Effector memory CD8-positive, alpha-beta T cell (primary cell): ENCODE measurements around the gene KIAA0825.

Source experiments
- ATAC-seq: fragments of 150-1000 bp; cut with Tn5 transposase; replicated peaks from 2 replicates; pipeline ENCODE4 v1.10.0; 2021; ENCODE audit warnings: mild to moderate bottlenecking, moderate library complexity
- DNase-seq, 3 experiments: peaks; one replicate each; pipeline ENCODE4 v3.0.0; 2021
- H3K27ac Mint-ChIP-seq, 2 donors: one replicate each; pipeline ENCODE4 v1.8.0; 2022; ENCODE audit warnings: mild to moderate bottlenecking in 2 of 2, mixed read lengths in 2 of 2, moderate library complexity in 2 of 2
- H3K27me3 Mint-ChIP-seq, 2 donors: one replicate each; pipeline ENCODE4 v1.8.0; 2022; ENCODE audit warnings: mixed read lengths in 2 of 2
- H3K36me3 Mint-ChIP-seq: one replicate; pipeline ENCODE4 v1.8.0; 2022; ENCODE audit warnings: mild to moderate bottlenecking, moderate library complexity, mixed read lengths; ENCODE audit not compliant: insufficient read depth
- H3K4me1 Mint-ChIP-seq, 2 donors: one replicate each; pipeline ENCODE4 v1.8.0; 2022; ENCODE audit warnings: low read depth in 2 of 2, mixed read lengths in 2 of 2
- H3K4me3 Mint-ChIP-seq, 2 donors: one replicate each; pipeline ENCODE4 v1.8.0; 2022; ENCODE audit warnings: mild to moderate bottlenecking in 2 of 2, mixed read lengths in 2 of 2, moderate library complexity in 2 of 2
- H3K9me3 Mint-ChIP-seq, 2 donors: one replicate each; pipeline ENCODE4 v1.8.0; 2022; ENCODE audit warnings: mixed read lengths in 2 of 2

Gene KIAA0825

GRCh38 chr5:94239266-94239665, 379.1 kb downstream of the KIAA0825 start:
- no peaks in the 10 kb centered on the region for H3K9me3 Mint-ChIP-seq
- no peak overlapping the region for H3K27ac Mint-ChIP-seq
- no peak overlapping the region for H3K4me3 Mint-ChIP-seq
- no peaks in the 10 kb centered on the region for H3K4me1 Mint-ChIP-seq
- no peak for ATAC-seq
- no peaks in the 10 kb centered on the region for H3K27me3 Mint-ChIP-seq
- H3K36me3 Mint-ChIP-seq, result no peaks in the 10 kb centered on the region
- no peak for DNase-seq

- DNase-seq (no peak), ATAC-seq (no peak)
- H3K36me3 Mint-ChIP-seq, result no peaks in the 10 kb centered on the region
- no peak overlapping the region for H3K4me3 Mint-ChIP-seq
- H3K27me3 Mint-ChIP-seq, result peaks cover 0 to 6% of the 10 kb centered on the region in 2 donors
- H3K4me1 Mint-ChIP-seq, result no peaks in the 10 kb centered on the region
- peaks cover 0 to 5% of the 10 kb centered on the region in 2 donors for H3K9me3 Mint-ChIP-seq
- no peak overlapping the region for H3K27ac Mint-ChIP-seq
Measured at GRCh38 chr5:94234987-94235386, 383.4 kb downstream of the KIAA0825 start.

- H3K36me3 Mint-ChIP-seq, result no peaks in the 10 kb centered on the region
- H3K4me1 Mint-ChIP-seq, result no peaks in the 10 kb centered on the region
- ATAC-seq (no peak), DNase-seq (no peak)
- peaks cover 0 to 6% of the 10 kb centered on the region in 2 donors for H3K27me3 Mint-ChIP-seq
- no peak overlapping the region for H3K4me3 Mint-ChIP-seq
- H3K9me3 Mint-ChIP-seq, result peaks cover 0 to 5% of the 10 kb centered on the region in 2 donors
- H3K27ac Mint-ChIP-seq, result no peak overlapping the region
Measured at GRCh38 chr5:94228791-94229190, 389.6 kb downstream of the KIAA0825 start.

GRCh38 chr5:94223235-94223634, 395.2 kb downstream of the KIAA0825 start:
- no peak overlapping the region for H3K4me3 Mint-ChIP-seq
- H3K27me3 Mint-ChIP-seq, result no peaks in the 10 kb centered on the region
- H3K36me3 Mint-ChIP-seq, result no peaks in the 10 kb centered on the region
- DNase-seq (no peak), ATAC-seq (no peak)
- no peaks in the 10 kb centered on the region for H3K9me3 Mint-ChIP-seq
- H3K4me1 Mint-ChIP-seq, result peaks cover 2 to 3% of the 10 kb centered on the region in 2 donors
- H3K27ac Mint-ChIP-seq, result no peak overlapping the region

GRCh38 chr5:94218374-94218773, 400.0 kb downstream of the KIAA0825 start:
- no peak overlapping the region for H3K4me3 Mint-ChIP-seq
- peaks cover under 1 to 2% of the 10 kb centered on the region in 2 donors for H3K4me1 Mint-ChIP-seq
- no peak for DNase-seq
- no peaks in the 10 kb centered on the region for H3K9me3 Mint-ChIP-seq
- ATAC-seq, result no peak
- H3K27ac Mint-ChIP-seq, result no peak overlapping the region
- no peaks in the 10 kb centered on the region for H3K27me3 Mint-ChIP-seq
- H3K36me3 Mint-ChIP-seq, result no peaks in the 10 kb centered on the region

- Mint-ChIP-seq H3K36me3 (no peaks in the 10 kb centered on the region), H3K27me3 (no peaks in the 10 kb centered on the region), H3K9me3 (no peaks in the 10 kb centered on the region), H3K27ac (no peak overlapping the region), H3K4me1 (no peaks in the 10 kb centered on the region), H3K4me3 (no peak overlapping the region)
- DNase-seq (no peak), ATAC-seq (no peak)
Measured at GRCh38 chr5:94217745-94218144, 400.7 kb downstream of the KIAA0825 start.

GRCh38 chr5:94217216-94217615, 401.2 kb downstream of the KIAA0825 start:
- Mint-ChIP-seq H3K9me3 (no peaks in the 10 kb centered on the region), H3K4me1 (no peaks in the 10 kb centered on the region), H3K4me3 (no peak overlapping the region), H3K27me3 (no peaks in the 10 kb centered on the region), H3K36me3 (no peaks in the 10 kb centered on the region), H3K27ac (no peak overlapping the region)
- ATAC-seq (no peak), DNase-seq (no peak)

GRCh38 chr5:94212476-94212875, 405.9 kb downstream of the KIAA0825 start:
- no peaks in the 10 kb centered on the region for H3K9me3 Mint-ChIP-seq
- H3K27ac Mint-ChIP-seq, result no peak overlapping the region
- no peaks in the 10 kb centered on the region for H3K4me1 Mint-ChIP-seq
- no peak overlapping the region for H3K4me3 Mint-ChIP-seq
- ATAC-seq (no peak), DNase-seq (no peak)
- H3K36me3 Mint-ChIP-seq, result peaks cover 3% of the 10 kb centered on the region
- no peaks in the 10 kb centered on the region for H3K27me3 Mint-ChIP-seq

GRCh38 chr5:94209774-94210355, 408.5 kb downstream of the KIAA0825 start:
- DNase-seq (no peak), ATAC-seq (no peak)
- no peaks in the 10 kb centered on the region for H3K27me3 Mint-ChIP-seq
- peaks cover 3% of the 10 kb centered on the region for H3K36me3 Mint-ChIP-seq
- no peaks in the 10 kb centered on the region for H3K4me1 Mint-ChIP-seq
- no peak overlapping the region for H3K4me3 Mint-ChIP-seq
- no peak overlapping the region for H3K27ac Mint-ChIP-seq
- no peaks in the 10 kb centered on the region for H3K9me3 Mint-ChIP-seq

GRCh38 chr5:94209272-94209671, 409.1 kb downstream of the KIAA0825 start:
- Mint-ChIP-seq H3K4me1 (no peaks in the 10 kb centered on the region), H3K9me3 (no peaks in the 10 kb centered on the region), H3K4me3 (no peak overlapping the region), H3K36me3 (peaks cover 3% of the 10 kb centered on the region), H3K27ac (no peak overlapping the region), H3K27me3 (no peaks in the 10 kb centered on the region)
- DNase-seq, result no peak
- ATAC-seq, result no peak

- H3K27me3 Mint-ChIP-seq, result peaks cover 0 to 13% of the 10 kb centered on the region in 2 donors
- no peaks in the 10 kb centered on the region for H3K9me3 Mint-ChIP-seq
- H3K36me3 Mint-ChIP-seq, result no peaks in the 10 kb centered on the region
- ATAC-seq (no peak), DNase-seq (no peak)
- no peak overlapping the region for H3K27ac Mint-ChIP-seq
- no peak overlapping the region for H3K4me3 Mint-ChIP-seq
- H3K4me1 Mint-ChIP-seq, result no peaks in the 10 kb centered on the region
Measured at GRCh38 chr5:94199566-94199965, 418.8 kb downstream of the KIAA0825 start.

- peaks cover 0 to 13% of the 10 kb centered on the region in 2 donors for H3K27me3 Mint-ChIP-seq
- no peaks in the 10 kb centered on the region for H3K36me3 Mint-ChIP-seq
- H3K4me1 Mint-ChIP-seq, result no peaks in the 10 kb centered on the region
- DNase-seq (no peak), ATAC-seq (no peak)
- H3K27ac Mint-ChIP-seq, result no peak overlapping the region
- H3K9me3 Mint-ChIP-seq, result no peaks in the 10 kb centered on the region
- H3K4me3 Mint-ChIP-seq, result no peak overlapping the region
Measured at GRCh38 chr5:94197970-94198369, 420.4 kb downstream of the KIAA0825 start.

GRCh38 chr5:94196953-94197352, 421.5 kb downstream of the KIAA0825 start:
- Mint-ChIP-seq H3K27me3 (peaks cover 0 to 13% of the 10 kb centered on the region in 2 donors), H3K36me3 (no peaks in the 10 kb centered on the region), H3K4me3 (no peak overlapping the region), H3K27ac (no peak overlapping the region), H3K4me1 (no peaks in the 10 kb centered on the region), H3K9me3 (no peaks in the 10 kb centered on the region)
- ATAC-seq, result no peak
- DNase-seq, result no peak

GRCh38 chr5:94192658-94193391, 425.6 kb downstream of the KIAA0825 start:
- H3K4me1 Mint-ChIP-seq, result no peaks in the 10 kb centered on the region
- H3K4me3 Mint-ChIP-seq, result no peak overlapping the region
- no peak overlapping the region for H3K27ac Mint-ChIP-seq
- no peaks in the 10 kb centered on the region for H3K27me3 Mint-ChIP-seq
- H3K36me3 Mint-ChIP-seq, result no peaks in the 10 kb centered on the region
- no peak for ATAC-seq
- H3K9me3 Mint-ChIP-seq, result no peaks in the 10 kb centered on the region
- DNase-seq, result no peak
